ENCODE measurements around the gene PKIB. TPM values are rescaled to one million over a fixed set of nuclear protein-coding genes. Genes with fewer than 3 reads are reported as not detected.

PKIB gene
- total RNA-seq, 4 donors from 2014 or later, result 0.90 to 5.7 (median 2.0) TPM; not detected in 1

DNA sequence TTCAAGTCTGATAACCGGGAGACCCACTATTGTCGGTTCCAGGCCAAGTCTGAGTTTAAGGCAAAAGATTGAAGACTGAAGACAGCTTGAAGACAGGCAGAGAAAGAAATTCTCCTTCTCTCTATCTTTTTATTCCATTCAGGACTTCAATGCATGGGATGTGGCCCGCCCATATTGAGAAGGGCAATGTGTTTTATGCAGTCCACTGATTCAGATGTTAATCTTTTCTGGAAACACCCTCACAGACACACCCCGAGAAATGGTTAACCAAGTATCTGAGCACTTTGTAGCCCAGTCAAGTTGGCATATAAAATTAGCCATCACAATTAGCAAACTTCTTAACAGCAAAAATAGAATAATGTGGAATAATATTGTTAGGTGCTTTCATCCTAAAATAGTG is 93.9 kb downstream of the PKIB start:
- Histone ChIP-seq H3K4me1 (no peaks in the 10 kb centered on the region), H3K9me3 (no peaks in the 10 kb centered on the region), H3K27me3 (no peaks in the 10 kb centered on the region), H3K36me3 (no peaks in the 10 kb centered on the region), H3K27ac (no peak overlapping the region), H3K4me3 (no peak overlapping the region)
- 89 to 97% methylated on average over 4 of the region's 4 CpGs for WGBS, 2 donors
- TF ChIP-seq POLR2A (IDR thresholded peaks at IDR 0.05) (no peak), EP300 (IDR thresholded peaks at IDR 0.05) (no peak)
- TF ChIP-seq, protein P1, sequence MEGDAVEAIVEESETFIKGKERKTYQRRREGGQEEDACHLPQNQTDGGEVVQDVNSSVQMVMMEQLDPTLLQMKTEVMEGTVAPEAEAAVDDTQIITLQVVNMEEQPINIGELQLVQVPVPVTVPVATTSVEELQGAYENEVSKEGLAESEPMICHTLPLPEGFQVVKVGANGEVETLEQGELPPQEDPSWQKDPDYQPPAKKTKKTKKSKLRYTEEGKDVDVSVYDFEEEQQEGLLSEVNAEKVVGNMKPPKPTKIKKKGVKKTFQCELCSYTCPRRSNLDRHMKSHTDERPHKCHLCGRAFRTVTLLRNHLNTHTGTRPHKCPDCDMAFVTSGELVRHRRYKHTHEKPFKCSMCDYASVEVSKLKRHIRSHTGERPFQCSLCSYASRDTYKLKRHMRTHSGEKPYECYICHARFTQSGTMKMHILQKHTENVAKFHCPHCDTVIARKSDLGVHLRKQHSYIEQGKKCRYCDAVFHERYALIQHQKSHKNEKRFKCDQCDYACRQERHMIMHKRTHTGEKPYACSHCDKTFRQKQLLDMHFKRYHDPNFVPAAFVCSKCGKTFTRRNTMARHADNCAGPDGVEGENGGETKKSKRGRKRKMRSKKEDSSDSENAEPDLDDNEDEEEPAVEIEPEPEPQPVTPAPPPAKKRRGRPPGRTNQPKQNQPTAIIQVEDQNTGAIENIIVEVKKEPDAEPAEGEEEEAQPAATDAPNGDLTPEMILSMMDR (IDR thresholded peaks at IDR 0.05), result no peak
- no peak for DNase-seq (ENCODE audit: low spot score in 2 of 2)

DNA sequence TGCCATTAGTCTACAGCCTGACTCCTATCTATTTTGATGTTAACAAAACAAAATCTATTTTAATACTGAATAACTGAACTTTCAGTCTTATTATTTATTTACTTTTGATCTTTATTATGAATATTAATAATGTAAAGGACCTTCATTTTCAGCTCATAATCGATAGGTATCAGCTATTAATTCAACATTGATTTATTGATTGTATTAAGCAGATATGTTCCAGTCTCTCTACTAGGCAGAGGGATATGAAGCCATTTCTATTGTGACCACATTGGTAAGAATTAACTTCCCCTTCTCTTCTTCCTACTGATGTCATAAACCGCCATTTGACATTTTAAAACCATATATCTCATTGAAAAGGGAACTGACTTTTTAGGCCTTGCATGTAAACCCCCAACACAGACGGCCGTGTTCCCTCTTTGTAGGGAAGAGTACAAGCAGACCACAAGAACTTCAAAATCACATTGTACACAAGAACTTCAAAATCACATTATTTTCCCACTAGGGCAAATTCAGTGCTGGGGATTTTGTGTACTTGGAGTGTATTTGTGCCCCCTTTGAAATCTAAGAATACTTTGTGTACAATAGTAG is 99.8 kb downstream of the PKIB start:
- Histone ChIP-seq H3K4me1 (no peaks in the 10 kb centered on the region), H3K9me3 (no peaks in the 10 kb centered on the region), H3K27me3 (no peaks in the 10 kb centered on the region), H3K36me3 (no peaks in the 10 kb centered on the region), H3K27ac (no peak overlapping the region), H3K4me3 (no peak overlapping the region)
- no peak for DNase-seq (ENCODE audit: low spot score in 2 of 2)
- 74 to 88% methylated on average over 4 of the region's 4 CpGs for WGBS, 2 donors
- TF ChIP-seq POLR2A (IDR thresholded peaks at IDR 0.05), result no peak
- TF ChIP-seq EP300 (IDR thresholded peaks at IDR 0.05), result peak in 1 of 2 donors; percentile 50

DNA sequence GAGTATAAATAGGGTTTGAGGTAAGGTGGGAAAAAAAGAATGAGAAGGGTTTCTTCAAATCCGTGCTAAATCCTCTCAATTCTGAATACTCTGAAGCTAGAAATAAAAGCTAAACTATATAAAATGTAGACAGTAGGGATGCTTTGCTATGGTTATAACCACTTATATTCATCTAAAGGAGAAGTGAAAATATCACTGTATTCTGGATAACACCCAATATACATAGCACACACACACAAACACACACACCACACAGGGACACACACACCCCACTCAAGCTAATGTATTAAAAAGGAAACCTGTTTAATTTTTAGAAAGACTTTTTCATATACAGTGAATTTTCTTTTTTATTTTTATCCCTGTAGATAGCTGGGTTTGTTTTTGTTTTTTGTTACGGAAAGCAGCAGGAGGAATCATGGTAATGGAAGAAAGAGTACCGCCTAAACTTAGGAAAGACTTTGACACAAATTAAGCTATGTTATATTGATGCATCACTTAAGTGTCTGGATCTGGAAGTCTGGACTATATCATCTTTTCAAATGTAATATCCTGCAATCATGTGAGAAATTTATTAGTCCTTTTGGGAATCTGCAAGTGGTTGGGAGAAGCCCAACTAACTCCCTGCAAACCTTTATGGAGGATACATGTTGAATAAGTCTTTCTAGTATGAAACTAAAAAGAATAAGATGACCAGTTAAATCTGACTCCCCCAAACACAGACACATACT is 100.9 kb downstream of the PKIB start:
- Histone ChIP-seq H3K36me3 (no peaks in the 10 kb centered on the region), H3K4me3 (no peak overlapping the region), H3K4me1 (no peaks in the 10 kb centered on the region), H3K27ac (no peak overlapping the region), H3K9me3 (no peaks in the 10 kb centered on the region), H3K27me3 (no peaks in the 10 kb centered on the region)
- no peak for TF ChIP-seq EP300 (IDR thresholded peaks at IDR 0.05)
- TF ChIP-seq, protein P1 (IDR thresholded peaks at IDR 0.05), result no peak
- no peak for TF ChIP-seq POLR2A (IDR thresholded peaks at IDR 0.05)
- DNase-seq (ENCODE audit: low spot score in 2 of 2), result no peak
- WGBS, 2 donors, result 86 to 92% methylated on average over 3 of the region's 3 CpGs

DNA sequence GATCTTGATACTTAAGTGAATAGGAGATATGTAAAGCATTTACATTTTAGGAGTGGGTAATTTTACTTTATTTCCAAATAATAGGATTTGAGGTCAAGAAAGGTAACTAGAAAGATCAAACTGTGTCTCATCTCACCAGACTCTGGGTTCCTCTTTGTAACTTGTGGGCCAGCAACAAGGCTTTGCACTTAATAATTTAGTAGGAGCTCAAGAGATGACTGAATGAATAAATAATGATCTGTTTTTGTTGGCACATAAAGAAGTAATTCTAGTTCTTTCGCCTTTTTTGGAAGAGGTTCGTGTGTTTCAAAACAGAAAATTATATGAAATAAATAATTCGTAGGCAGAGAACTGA is 101.9 kb downstream of the PKIB start:
- Histone ChIP-seq H3K4me3 (no peak overlapping the region), H3K27me3 (no peaks in the 10 kb centered on the region), H3K36me3 (no peaks in the 10 kb centered on the region), H3K27ac (no peak overlapping the region), H3K9me3 (no peaks in the 10 kb centered on the region), H3K4me1 (no peaks in the 10 kb centered on the region)
- WGBS, 2 donors, result 26 to 32% methylated on average over 3 of the region's 3 CpGs
- no peak for TF ChIP-seq POLR2A (IDR thresholded peaks at IDR 0.05)
- TF ChIP-seq, protein P1 (IDR thresholded peaks at IDR 0.05), result no peak
- TF ChIP-seq EP300 (IDR thresholded peaks at IDR 0.05), result no peak
- DNase-seq (ENCODE audit: low spot score in 2 of 2), result no peak

- H3K27me3 ChIP-seq, result no peaks in the 10 kb centered on the region
- no peak overlapping the region for H3K4me3 ChIP-seq
- H3K4me1 ChIP-seq, result peaks cover 0 to 3% (median 0%) of the 10 kb centered on the region in 4 donors
- H3K9me3 ChIP-seq, result no peaks in the 10 kb centered on the region
- no peak overlapping the region for H3K27ac ChIP-seq
- DNase-seq (ENCODE audit: low spot score in 2 of 2), result no peak
- H3K36me3 ChIP-seq, result no peaks in the 10 kb centered on the region
- TF ChIP-seq POLR2A (IDR thresholded peaks at IDR 0.05) (no peak), EP300 (IDR thresholded peaks at IDR 0.05) (no peak)
- TF ChIP-seq, protein P1 (IDR thresholded peaks at IDR 0.05), result no peak
- 53 to 59% methylated on average over 3 of the region's 3 CpGs for WGBS, 2 donors
These were observed 102.4 kb downstream of the PKIB start for GRCh38 chr6:122712448-122713137.
